Activated CD8-positive, alpha-beta memory T cell treated with anti-CD3 and anti-CD28 coated beads for 36 hours (primary cell): Measurements from ENCODE around the gene TOGARAM2. TPM values are rescaled to one million over a fixed set of nuclear protein-coding genes. Genes with fewer than 3 reads are reported as not detected.

ENCODE experiments used
- CTCF ChIA-PET: fragments of 350-600 bp; sonication (Branson Sonifier 250); formaldehyde crosslinking; loops from one replicate; lab custom pipeline; 2021; ENCODE audit warnings: antibody characterized with exemption; lab: Charles Lee
- POLR2A ChIA-PET: fragments of 350-600 bp; sonication (Branson Sonifier 250); formaldehyde crosslinking; loops from one replicate; lab custom pipeline; 2021; ENCODE audit warnings: antibody characterized with exemption; lab: Charles Lee
- total RNA-seq, 2 experiments: library from RNA; stranded (reverse); gene quantifications; one replicate each; pipeline ENCODE4 v1.2.3, GENCODE V29; 2021

The TOGARAM2 gene
- total RNA-seq, 2 experiments from 2014 or later, result 5.7 to 6.4 TPM

DNA sequence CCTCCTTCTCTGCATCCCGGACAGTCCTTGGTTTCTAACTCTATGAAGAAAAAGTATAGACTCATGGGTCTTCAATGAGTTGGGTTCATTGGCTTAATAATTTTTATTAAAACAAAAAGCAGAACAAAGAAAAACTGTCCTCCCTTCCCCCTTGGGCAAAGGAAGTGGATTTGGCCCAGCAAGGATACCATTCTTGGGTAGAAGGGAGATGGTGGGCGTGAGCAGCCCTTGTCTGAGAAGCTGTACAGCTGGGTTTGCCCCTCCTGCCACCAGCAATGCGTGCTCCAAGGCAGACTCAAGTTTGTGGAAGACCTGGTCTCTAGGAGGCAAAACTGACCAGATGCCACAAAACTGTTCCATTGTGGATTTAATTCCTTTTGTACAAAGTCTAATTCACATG lies 80.5 kb downstream of the TOGARAM2 start:
- POLR2A ChIA-PET, result no interaction called here
- CTCF ChIA-PET, result interaction anchor here (1.3 kb wide), 1 partner anchor 8 kb away, joined by 3 read pairs; no protein-coding TSS in a partner anchor

DNA sequence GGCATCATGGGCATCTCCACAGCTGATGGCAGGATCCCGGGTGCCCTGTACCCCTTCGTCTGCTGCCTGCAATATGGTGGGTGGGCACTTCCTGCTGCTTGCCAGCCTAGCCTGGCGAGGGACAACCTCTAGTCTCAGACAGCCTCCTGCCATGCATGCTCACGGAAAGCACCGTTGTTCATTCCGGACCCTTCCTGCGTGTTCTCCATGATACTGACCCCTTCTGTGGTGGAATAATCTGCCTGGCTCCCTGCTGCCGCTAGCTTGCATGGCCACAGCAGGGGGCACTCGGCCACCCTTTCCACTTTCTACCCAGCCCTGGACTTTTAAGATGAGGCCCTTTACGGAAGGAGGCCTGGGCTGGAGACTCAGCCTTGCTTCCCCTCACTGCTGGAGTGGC lies 81.3 kb downstream of the TOGARAM2 start:
- CTCF ChIA-PET, result interaction anchor here (1.3 kb wide), 1 partner anchor 9 kb away, joined by 3 read pairs; no protein-coding TSS in a partner anchor

DNA sequence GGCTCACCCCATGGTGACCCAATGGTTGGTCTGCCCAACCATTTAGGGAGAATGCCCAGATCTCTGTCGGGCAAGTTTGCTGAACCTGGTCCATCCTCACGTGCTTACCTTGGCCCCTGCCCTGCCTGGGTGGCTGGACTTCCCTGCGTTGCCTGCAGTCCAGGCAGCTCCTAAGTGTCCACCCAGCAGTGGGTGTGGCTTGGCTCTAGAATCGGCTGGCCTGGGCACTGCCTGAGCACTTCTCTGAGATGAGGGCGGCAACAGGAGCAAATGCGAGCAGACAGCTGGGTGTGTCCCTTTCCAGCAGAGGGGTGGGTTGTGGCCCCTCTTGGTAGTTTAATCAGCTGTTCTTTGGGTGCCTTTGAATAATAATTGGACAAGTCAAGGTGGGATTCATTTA lies 82.0 kb downstream of the TOGARAM2 start:
- POLR2A ChIA-PET, result no interaction called here
- CTCF ChIA-PET, result interaction anchor here (1.3 kb wide), 1 partner anchor 9 kb away, joined by 3 read pairs; no protein-coding TSS in a partner anchor

More for the DNA sequence above, 81.3 kb downstream of the TOGARAM2 start:
- POLR2A ChIA-PET, result no interaction called here

DNA sequence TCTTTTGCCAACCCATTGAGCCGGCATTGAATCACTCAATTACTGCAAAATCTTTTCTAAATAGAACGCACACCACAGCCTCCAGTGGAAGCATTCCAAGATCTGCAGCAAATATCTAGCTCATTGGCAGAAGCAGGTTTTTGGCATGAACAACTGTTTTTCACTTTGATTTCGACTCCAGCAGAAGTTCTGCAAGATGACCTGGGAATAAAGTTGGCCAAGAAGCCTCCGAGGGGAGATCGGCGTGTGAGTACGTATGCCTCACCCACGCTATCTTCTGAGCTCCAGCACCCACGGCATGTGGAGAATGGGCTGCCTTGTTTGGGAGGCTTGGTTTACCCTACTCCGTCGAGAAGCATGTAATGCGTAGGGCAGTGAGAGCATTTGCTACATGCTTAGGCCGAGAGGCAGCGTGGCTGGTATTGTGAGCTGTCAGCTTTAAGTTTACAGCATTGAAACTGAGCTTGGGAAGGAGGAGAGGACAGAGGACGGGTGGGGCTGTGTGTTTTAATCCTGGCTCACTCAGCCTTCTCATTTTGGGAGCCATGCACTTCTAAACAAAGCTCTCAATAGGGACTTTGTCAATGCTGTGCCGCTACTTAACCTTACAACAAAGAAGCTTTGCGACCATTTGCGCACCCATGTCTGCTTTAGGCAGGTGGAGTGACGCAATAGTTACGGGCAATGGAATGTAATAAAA lies 82.7 kb downstream of the TOGARAM2 start:
- ChIA-PET POLR2A (no interaction called here), CTCF (no interaction called here)

DNA sequence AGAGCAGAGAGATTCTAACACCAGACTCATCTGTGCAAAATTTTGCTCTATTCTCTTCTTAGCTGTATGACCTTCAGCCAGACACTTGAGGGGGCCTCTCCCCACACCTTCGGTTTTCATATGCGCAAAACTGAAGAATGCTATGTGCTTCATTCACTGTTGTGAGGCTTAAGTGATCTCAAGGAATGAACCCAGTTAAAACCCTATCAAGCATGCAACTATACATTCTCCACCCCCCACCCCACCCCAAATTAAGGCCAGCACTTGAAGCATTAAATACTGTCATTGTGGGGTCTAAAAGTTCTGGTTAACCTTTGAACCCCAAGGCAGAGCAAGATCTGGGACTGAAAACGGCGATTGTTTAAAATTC lies 83.2 kb downstream of the TOGARAM2 start:
- ChIA-PET POLR2A (no interaction called here), CTCF (no interaction called here)

DNA sequence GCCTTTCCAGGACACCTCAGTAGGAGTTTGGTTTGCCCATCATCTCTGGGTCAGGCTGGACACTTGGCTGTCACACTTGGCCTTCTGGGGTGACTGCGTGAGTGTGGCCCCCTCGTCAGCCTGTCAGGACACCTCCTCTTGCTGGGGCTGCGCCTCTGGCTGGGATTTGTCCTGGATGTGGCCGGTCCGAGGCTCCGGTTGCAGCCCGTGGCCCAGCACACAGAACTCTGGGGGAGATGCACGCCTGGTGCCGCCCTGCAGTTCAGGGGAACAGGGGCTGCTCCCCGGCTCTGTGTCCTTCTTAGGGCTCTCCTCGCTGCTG lies 83.6 kb downstream of the TOGARAM2 start:
- ChIA-PET CTCF (no interaction called here), POLR2A (no interaction called here)

DNA sequence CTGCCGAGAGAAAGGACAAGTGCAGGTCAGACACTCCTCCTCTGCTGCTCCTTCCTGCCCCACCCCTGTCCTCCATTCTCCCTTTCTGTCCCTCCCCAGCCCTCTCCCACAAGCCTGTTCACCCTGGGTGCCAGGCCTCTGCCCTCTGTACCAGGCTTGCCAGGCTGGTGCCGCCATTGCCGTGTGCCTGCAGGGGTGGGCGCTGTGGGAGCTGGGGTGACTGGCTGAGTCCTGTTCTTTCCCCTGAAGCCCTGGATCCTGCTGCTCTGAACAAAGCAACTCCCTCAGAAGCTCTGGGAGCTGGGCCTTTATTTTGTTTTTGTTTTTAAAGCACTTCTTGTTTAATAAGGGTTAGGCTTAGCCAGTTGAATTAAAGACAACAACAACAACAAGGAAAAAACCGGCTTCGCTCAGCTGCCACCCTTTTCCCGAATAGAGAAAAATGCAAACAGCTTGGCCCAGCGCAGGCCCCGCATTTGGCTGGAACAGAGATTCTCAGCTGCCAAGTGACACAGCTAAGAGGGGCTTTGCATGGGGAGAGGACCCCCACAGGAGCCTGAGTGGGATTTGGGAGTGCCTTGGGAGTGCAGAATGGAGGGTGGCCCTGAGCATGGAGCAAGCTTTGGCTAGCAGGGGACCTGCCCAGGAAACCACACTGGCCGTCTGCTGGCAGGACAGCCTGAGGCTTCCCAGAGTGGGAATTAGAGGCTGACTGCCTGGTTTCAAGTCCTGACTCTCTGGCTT lies 84.1 kb downstream of the TOGARAM2 start:
- ChIA-PET POLR2A (no interaction called here), CTCF (interaction anchor here (1.1 kb wide), 1 partner anchor 8 kb away, joined by 3 read pairs; no protein-coding TSS in a partner anchor)

DNA sequence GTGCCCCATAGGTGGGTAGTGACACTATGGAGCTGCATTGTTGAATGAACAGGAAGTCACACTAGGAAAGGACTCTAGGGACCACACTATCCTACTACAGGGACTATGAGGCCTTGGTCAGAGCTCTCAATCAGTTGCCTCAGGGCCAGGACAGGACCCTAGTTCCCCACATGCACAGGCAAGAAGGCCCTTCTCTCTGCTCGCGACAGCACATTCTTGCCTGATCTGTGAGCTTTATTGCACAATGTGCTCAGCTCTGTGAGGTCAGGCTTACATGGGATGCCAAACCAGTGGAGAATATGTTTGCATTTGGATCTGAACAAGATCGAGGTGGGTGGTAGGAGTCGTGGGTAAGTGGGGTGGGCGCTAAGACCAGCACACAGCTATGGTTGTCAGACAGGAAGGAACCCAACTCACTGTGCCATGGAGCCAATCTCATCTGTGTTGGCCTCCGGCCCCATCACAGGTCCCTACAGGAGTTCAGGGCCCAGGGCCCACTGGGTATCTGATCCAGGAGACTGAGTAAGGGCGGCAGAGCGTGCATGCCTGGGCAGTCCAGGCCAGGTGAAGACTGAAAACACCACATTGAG lies 85.3 kb downstream of the TOGARAM2 start:
- POLR2A ChIA-PET, result no interaction called here
- CTCF ChIA-PET, result interaction anchor here (1.1 kb wide), 1 partner anchor 9 kb away, joined by 3 read pairs; no protein-coding TSS in a partner anchor

DNA sequence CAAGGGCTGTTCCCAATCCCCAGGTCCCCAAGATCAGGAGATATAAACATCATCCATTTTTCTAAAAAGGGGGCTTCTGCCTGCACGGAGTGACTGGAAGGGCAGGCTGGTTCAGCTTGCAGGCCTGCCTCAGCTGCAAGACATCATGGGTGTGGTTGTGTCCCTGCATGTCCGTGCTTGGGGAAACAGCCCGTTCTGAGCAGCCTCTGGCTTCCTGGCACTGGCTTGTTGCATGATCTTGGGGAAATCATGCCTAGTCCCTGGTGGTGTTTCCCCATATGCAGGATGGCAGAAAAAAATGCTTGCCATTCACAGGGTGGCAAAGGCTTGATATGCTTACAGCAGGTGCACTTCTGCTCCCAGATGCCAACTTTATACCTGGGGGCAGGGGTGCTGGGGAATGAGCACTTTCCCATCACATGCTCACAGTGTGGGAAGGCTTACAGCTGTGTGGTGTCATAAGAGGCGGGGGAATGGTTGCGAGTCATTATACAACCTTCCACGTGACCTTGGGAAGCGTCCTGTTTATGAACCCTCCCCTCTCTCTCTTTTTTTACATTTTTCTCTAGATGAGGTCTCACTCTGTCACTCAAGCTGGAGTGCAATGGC lies 86.0 kb downstream of the TOGARAM2 start:
- ChIA-PET CTCF (no interaction called here), POLR2A (no interaction called here)

DNA sequence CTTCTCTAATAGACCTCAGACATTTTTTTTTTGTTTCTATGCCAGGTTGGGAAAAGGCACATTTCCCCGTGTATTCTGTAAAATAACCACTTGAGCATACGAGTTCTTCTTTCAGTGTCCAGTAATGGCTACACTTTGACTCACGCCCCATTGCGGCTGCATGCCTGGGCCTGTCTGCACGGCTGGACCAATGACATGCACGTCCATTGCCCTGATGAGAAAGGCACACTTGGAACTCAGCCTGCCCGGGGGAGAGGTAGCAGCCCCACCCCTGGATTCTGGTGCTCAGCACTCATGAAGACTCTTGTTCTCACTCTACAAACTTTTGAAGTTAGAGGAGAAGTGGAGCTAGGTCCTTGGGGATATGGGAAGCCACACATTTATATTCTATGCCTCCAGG lies 87.4 kb downstream of the TOGARAM2 start:
- ChIA-PET POLR2A (no interaction called here), CTCF (no interaction called here)

DNA sequence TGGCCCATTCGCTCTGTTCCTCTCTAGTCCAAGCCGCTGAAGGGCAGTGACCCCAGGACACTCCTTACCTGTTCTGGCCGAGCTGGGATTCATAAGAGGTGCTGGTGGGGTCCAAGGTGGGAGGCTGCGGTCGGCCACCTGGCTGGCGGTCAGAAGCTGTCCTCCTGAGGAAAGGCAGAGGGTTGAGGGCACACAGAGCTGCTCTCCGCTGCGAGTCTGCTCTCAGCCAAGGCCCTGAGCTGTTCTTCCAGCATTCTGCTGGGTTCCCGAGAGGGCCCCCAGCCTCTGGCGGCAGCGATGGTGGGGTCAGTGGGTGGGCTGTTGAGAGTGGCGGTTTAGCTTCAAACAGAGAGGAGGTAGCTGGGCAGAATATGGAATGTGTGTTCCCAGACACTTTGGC lies 89.4 kb downstream of the TOGARAM2 start:
- POLR2A ChIA-PET, result no interaction called here
- CTCF ChIA-PET, result no interaction called here

DNA sequence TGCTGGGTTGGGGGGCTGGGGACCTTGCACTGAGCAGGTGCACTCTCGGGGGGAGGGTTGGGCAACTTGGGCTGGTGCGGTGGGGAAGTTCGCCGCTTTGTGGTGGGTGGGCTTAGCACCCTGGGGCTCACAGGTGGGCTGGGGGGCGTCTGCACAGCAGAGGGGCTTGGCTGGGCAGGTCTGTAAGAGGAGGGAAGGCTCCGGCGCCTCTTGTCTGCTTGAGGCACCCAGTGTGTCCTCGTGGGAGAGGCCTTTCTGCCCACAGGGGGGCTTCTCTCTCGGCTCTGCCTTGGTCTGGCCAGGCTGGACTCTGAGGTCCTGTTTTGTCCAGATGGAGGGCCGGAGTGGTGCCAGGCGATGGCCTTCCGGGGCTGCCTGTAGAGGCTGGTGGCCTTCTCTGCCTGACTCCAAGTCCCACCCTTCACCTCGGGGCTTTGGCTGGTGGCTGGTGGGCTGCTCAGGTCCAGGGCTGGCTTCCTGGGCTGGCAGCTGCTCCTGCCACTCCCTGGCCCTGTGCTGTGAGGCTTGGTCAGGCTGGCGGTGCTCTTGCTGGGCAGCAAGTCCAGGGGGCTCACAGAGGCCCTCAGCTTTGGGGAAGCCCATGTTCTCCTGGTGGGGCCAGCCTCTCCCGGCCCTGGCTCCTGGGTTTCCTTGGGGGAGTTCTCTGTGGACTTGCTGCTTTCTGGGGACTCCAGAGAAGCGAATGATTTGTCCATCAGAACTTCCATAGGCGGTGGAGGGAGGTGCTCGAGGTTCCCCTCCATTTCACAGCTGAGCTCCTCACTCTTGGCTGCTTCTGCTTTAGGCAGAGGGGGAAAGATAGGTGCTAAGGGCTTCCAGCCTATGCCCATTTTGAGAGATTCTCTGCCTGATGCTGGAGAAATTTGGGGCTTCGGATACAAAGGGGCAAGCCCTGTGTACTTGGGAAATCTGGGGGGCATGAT lies 90.2 kb downstream of the TOGARAM2 start:
- POLR2A ChIA-PET, result no interaction called here
- CTCF ChIA-PET, result no interaction called here

DNA sequence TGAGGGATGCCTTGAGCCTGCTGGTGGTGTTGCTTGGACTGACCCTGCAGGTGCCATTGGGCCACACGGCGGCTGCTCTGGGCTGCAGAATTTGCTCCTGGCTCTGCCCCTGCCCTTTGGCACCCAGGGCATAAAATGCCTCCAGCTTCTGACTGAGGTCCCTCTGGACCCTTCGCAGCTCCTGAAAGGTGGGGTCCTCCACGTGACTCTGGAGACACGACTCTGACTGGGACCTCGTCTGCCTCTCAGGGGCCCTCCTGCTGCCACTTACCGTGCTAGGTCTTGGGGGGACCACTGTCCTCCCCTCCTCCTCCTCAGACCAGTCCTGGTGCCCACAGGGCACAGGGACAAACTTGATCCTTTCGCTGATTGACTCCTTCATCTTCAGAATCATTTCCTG lies 91.2 kb downstream of the TOGARAM2 start:
- ChIA-PET CTCF (no interaction called here), POLR2A (no interaction called here)

DNA sequence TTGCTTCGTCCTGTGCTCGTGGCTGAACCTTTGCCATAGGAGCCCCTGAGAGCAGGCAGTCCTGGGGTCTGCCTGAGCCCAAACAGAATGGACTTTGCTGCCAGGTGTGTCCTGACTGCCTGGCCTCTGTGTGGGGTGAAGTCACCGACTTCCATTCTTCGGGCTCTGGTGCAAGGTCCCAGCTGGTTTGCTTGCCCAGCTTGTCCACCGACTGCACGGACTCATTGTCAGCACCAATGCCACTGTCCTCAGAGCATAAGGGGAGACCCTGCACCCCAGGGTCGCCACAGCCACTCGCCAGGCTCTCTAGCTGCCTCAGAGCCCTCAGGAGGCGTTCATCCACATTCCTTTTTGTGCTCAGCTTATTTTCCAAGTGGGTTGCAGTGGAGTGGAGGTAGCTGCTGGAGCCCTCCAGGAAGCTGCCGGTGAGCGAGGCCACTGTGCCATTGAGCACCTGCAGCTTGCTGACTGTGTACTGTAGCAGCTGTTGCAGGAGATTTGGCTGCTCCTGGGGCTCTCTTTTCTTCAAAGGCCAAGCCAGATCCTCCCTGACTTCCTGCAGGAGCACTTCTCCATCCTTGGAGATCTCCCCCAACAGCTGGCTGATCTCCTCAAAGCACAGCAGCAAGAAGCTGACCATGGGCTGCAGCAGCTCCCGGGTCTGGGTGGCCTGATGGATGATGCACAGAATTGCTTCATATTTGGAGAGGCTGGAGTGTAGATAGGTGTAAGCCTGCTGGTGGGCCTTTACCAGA lies 92.0 kb downstream of the TOGARAM2 start:
- ChIA-PET CTCF (no interaction called here), POLR2A (no interaction called here)

DNA sequence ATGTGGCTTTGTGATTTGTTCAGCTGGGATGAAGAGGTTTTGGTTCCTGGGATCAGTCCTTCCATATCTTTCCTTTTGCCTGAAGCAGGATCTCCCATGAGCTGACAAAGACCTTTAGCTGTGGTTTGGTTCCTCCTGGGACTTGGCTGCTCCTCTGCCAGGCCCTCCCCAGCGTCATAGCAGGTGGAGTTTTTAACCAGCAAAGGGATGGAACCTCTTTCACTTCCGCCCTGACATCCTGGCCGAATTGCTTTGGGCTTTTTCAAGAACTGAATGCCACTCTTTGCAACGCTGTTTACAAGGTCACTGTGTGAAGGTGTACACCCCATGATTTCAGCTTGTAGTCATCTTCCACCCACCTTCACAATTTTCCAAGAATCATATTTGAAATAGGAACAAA lies 92.8 kb downstream of the TOGARAM2 start:
- CTCF ChIA-PET, result interaction anchor here (0.5 kb wide), 1 partner anchor 264 kb away, joined by 4 read pairs; no protein-coding TSS in a partner anchor

DNA sequence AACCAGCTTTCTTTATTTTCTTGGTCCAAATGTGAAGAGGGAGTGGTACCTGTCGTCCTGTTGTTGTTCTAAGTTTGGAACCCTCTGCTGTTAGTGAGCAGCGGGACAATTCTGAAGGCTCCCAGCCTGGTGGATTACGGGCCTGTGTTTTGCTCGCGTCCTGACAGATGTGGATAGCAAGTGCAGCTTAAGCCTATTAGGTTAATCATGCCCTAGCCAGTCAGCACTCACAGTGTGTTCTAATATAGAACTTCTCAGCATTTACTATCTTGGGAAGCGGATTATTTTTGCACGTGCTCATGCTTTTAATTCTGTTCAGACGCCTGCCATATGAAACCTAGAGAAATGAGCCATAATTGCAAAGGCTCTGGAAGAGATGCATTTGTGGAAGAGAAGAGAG lies 93.3 kb downstream of the TOGARAM2 start, which contains the start of gene PCARE:
Gene PCARE, minus strand, starts transcription at position 113 of the 400 bp plus-strand sequence. CDS start 262 bp downstream, outside the sequence.
- POLR2A ChIA-PET, result no interaction called here
- CTCF ChIA-PET, result interaction anchor here (0.5 kb wide), 1 partner anchor 265 kb away, joined by 4 read pairs; no protein-coding TSS in a partner anchor

More for the DNA sequence above, 92.8 kb downstream of the TOGARAM2 start:
- POLR2A ChIA-PET, result no interaction called here

DNA sequence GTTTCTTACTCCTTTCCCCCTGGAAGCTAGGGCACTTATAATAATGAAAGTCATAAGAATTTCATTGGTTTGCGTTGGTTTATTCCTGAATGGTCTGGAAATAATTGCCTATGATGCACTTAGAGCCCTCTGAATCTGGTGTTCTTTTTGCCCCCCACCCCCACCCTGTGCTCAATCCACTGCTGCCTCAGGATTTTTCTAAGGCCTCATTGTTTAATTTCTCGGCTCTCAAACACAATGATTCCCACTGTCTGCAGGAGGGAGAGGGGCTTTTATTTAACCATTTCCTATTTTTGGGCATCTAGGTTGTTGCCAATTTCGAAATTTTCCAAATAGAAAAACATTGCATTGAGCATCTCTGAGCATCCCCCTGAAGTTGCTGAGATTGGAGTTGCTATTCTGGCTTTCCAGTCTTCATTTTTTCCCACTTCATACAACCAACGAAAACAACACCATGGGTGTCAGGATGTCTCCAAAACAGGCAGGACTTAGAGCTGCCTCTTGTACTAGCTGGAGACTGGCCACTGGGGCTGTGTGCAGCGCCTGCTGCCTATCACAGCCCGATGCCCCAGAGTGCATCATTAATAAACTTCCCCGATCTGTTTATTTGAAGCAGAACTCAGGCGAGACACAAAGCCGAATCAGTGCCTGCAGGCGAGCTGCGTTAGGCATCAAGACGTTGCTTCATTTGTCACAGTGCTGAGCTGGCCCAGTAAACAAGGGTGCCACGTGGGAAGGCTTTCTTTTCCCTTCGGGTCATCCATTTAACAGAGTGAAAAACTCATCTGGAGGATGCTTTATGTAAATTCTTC lies 95.0 kb downstream of the TOGARAM2 start:
- CTCF ChIA-PET, result no interaction called here
- POLR2A ChIA-PET, result no interaction called here
